ENCODE results near the gene DOLK. TPM values are rescaled to one million over a fixed set of nuclear protein-coding genes. Genes with fewer than 3 reads are reported as not detected.

Gene DOLK
- total RNA-seq, 1 experiment from 2014 or later, result 12.0 TPM

DNA sequence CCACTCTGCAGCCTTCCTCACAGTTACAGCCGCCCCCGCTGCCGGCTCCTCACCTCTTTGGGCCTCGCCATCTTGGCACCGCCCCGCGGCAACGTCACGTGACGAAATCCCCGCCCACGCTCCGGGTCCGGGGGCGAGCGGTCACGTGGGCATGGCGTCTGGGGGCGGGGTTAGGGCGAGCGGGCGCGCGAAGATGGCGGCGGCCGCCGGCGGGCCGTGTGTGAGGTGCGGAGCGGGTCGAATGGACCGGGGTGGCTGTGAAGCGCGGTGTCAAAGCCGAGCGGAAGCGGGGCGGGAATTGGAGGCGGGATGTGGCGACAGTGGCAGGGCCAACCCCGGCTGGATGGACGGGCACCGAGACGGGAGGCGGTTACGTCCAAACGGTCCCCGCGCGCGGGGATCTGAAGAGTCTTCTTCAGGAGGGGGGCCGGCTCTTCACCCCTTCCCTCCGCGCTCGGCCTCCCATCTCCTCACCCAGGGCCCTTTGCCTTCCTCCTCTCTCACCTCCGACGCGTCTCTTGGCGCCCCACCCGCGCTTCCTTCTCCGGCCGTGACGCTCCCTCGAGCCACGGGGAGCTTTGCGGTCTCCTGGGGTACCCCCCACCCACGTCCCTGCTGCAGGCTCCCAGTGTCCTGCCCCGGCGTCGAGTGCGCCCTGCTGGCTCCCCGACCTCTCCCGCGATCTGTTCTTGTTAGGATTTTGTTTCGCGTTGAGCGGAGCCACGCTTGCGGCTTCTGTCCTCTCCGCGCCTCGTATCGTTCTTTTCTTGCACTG lies at the start of gene DOLK, which contains the start of gene NUP188 (continued):
- TF ChIP-seq, protein P1, sequence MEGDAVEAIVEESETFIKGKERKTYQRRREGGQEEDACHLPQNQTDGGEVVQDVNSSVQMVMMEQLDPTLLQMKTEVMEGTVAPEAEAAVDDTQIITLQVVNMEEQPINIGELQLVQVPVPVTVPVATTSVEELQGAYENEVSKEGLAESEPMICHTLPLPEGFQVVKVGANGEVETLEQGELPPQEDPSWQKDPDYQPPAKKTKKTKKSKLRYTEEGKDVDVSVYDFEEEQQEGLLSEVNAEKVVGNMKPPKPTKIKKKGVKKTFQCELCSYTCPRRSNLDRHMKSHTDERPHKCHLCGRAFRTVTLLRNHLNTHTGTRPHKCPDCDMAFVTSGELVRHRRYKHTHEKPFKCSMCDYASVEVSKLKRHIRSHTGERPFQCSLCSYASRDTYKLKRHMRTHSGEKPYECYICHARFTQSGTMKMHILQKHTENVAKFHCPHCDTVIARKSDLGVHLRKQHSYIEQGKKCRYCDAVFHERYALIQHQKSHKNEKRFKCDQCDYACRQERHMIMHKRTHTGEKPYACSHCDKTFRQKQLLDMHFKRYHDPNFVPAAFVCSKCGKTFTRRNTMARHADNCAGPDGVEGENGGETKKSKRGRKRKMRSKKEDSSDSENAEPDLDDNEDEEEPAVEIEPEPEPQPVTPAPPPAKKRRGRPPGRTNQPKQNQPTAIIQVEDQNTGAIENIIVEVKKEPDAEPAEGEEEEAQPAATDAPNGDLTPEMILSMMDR (IDR thresholded peaks at IDR 0.05 in 2 of 3, conservative IDR thresholded peaks at IDR 0.05 in 1 of 3; ENCODE audit: borderline replicate concordance in 1 of 3, insufficient read depth in 1 of 3, low read depth in 2 of 3, low read length in 2 of 3), result no peak
- TF ChIP-seq RAD21 (IDR thresholded peaks at IDR 0.05; ENCODE audit: low read depth), result no peak

DNA sequence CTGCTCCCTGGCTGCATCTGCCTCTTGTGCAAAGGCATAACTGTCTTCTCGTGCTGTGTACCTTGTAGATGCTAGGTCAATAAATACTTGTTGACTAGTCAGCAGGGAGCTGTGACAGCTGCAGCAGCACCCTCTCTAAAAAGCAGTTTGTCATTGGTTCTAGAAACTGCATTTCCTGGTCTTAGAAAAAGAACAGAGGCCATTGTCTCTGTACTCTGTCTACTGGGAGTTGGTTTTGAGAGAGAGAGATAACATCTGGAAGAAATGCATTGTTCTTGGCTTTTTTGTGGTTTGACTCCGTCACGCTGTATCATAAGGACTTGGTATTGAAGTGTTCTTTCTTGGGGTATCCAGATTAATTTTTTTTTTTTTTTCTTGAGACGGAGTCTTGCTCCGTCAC lies 48.4 kb upstream of the DOLK start:
- Histone ChIP-seq H3K27me3 (ENCODE audit: insufficient read depth, low read length) (no peaks in the 10 kb centered on the region), H3K36me3 (ENCODE audit: control insufficient read depth in 1 of 2, insufficient read depth in 2 of 2, low read length in 2 of 2) (peaks cover 52 to 68% of the 10 kb centered on the region in 2 experiments), H3K27ac (ENCODE audit: low read depth, low read length) (no peak overlapping the region), H3K4me2 (ENCODE audit: low read length) (no peak overlapping the region), H4K20me1 (ENCODE audit: insufficient read depth) (no peaks in the 10 kb centered on the region), H3K9me2 (ENCODE audit: insufficient read depth) (no peaks in the 10 kb centered on the region), H3K9ac (ENCODE audit: low read length) (no peak overlapping the region), H2AFZ (ENCODE audit: low read depth, low read length, poor library complexity, severe bottlenecking) (no peak overlapping the region), H3K4me1 (ENCODE audit: control insufficient read depth in 1 of 2, insufficient read depth in 2 of 2, low read length in 2 of 2) (no peaks in the 10 kb centered on the region), H3K79me2 (ENCODE audit: insufficient read depth, low read length) (no peaks in the 10 kb centered on the region), H3K4me3 (replicated peaks in 1 of 2; ENCODE audit: low read depth in 1 of 2, low read length in 2 of 2) (no peak overlapping the region), H3K9me3 (ENCODE audit: control insufficient read depth in 1 of 2, insufficient read depth in 1 of 2, low read depth in 1 of 2, low read length in 2 of 2) (no peaks in the 10 kb centered on the region)
- ChIA-PET CTCF (no interaction called here), POLR2A (no interaction called here), RAD21 (ENCODE audit: low non-redundant PET in 1 of 2, low total read pairs in 2 of 2, uncharacterized antibody in 2 of 2, unreplicated experiment in 2 of 2) (no interaction called here)
- TF ChIP-seq POLR2A (IDR thresholded peaks at IDR 0.05; ENCODE audit: borderline replicate concordance, extremely low read depth, insufficient read depth, insufficient read length) (no peak), TCF7L2 (IDR thresholded peaks at IDR 0.05; ENCODE audit: borderline replicate concordance, extremely low read depth, insufficient read depth, insufficient read length) (no peak), FOSL1 (IDR thresholded peaks at IDR 0.05; ENCODE audit: low read depth) (no peak), ZFX (IDR thresholded peaks at IDR 0.05) (no peak), JUND (IDR thresholded peaks at IDR 0.05) (no peak)
- TF ChIP-seq, protein P2, sequence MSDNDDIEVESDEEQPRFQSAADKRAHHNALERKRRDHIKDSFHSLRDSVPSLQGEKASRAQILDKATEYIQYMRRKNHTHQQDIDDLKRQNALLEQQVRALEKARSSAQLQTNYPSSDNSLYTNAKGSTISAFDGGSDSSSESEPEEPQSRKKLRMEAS (IDR thresholded peaks at IDR 0.05), result no peak
- DNase-seq (ENCODE audit: low read depth, low spot score) (no peak), ATAC-seq (no peak)
- intact Hi-C loops (cut with micrococcal nuclease), result no loop called here
- BruUV-seq (replicated peaks), result no TSS peak
